Endothelial cell (in vitro differentiated cells): ENCODE measurements around the gene SLC31A1. TPM values are rescaled to one million over a fixed set of nuclear protein-coding genes. Genes with fewer than 3 reads are reported as not detected.

Source experiments
- DNase-seq: peaks from one replicate; pipeline ENCODE4 v3.0.0; 2021; ENCODE audit warnings: low spot score
- H3K27ac Mint-ChIP-seq: one replicate; pipeline ENCODE4 v1.8.0; 2021; ENCODE audit warnings: mixed read lengths, inconsistent platforms; ENCODE audit not compliant: unreplicated experiment
- H3K27me3 Mint-ChIP-seq: one replicate; pipeline ENCODE4 v1.8.0; 2021; ENCODE audit warnings: mild to moderate bottlenecking, moderate library complexity, mixed read lengths, inconsistent platforms; ENCODE audit not compliant: unreplicated experiment
- H3K36me3 Mint-ChIP-seq: one replicate; pipeline ENCODE4 v1.8.0; 2021; ENCODE audit warnings: mild to moderate bottlenecking, low read depth, mixed read lengths, inconsistent platforms; ENCODE audit not compliant: unreplicated experiment
- H3K4me1 Mint-ChIP-seq: one replicate; pipeline ENCODE4 v1.8.0; 2021; ENCODE audit warnings: mild to moderate bottlenecking, mixed read lengths, inconsistent platforms; ENCODE audit not compliant: unreplicated experiment
- H3K4me3 Mint-ChIP-seq: one replicate; pipeline ENCODE4 v1.8.0; 2021; ENCODE audit warnings: mild to moderate bottlenecking, mixed read lengths, inconsistent platforms; ENCODE audit not compliant: unreplicated experiment
- H3K9me3 Mint-ChIP-seq: one replicate; pipeline ENCODE4 v1.8.0; 2021; ENCODE audit warnings: mixed read lengths, inconsistent platforms; ENCODE audit not compliant: unreplicated experiment
- CTCF ChIP-seq: fragments of 200-600 bp; sonication (generic); IDR thresholded peaks from one replicate; pipeline ENCODE4 v1.5.0; 2021; ENCODE audit warnings: antibody characterized with exemption; ENCODE audit not compliant: unreplicated experiment
- total RNA-seq: library from RNA; stranded (reverse); fragmentation: NEBNext Ultra II Directional; extraction: Animal tissue kit (Norgen Biotek cat#: 25700); gene quantifications from one replicate; pipeline ENCODE4 v1.2.1, GENCODE V29; 2021; ENCODE audit not compliant: unreplicated experiment

Gene SLC31A1
- total RNA-seq, 1 donor from 2014 or later = 23.2 TPM

DNA sequence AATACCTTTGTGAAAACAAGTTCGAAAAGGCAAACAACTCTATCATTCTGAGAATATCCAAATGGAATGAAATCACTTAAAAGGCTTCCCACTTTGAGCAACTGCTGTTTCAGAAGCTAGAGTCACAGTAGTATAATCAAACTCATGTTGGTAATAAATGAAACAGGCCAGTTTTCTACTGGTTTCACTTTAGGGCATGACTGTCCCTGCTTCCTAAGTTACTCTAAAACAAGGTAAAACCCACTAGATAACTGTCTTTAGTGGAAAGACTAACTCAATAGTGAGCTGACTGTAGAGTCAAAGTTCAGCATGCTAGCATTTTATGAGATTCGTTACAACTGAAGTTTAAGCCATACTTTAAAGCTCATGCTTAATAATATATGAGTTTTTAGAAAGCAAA lies 48.0 kb downstream of the SLC31A1 start:
- DNase-seq = no peak
- no peak for TF ChIP-seq CTCF
- H3K4me3 Mint-ChIP-seq = no peak overlapping the region
- peaks cover 34% of the 10 kb centered on the region for H3K36me3 Mint-ChIP-seq
- H3K27me3 Mint-ChIP-seq = no peaks in the 10 kb centered on the region
- no peaks in the 10 kb centered on the region for H3K4me1 Mint-ChIP-seq
- H3K9me3 Mint-ChIP-seq = no peaks in the 10 kb centered on the region
- H3K27ac Mint-ChIP-seq = no peak overlapping the region

DNA sequence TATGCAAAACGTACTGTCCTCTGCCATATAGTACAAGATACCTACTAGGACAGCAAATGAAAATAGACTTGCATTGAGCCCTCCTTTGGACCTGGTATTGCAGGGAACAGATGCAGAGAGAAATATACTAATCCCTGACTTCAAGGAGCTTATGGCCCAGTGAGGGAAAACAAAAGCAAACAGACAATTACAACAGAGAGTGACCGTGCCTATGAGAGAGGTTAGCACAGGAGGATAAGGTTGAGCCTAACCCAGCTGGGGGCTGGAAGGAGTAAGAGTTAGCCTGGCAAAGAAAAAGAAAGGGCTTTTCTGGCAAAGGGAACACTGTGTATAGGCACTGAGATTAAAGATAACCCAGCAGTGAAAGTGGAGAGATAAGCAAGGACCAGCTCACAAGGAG lies 48.5 kb downstream of the SLC31A1 start:
- Mint-ChIP-seq H3K27ac (no peak overlapping the region), H3K9me3 (no peaks in the 10 kb centered on the region), H3K4me3 (no peak overlapping the region), H3K36me3 (peaks cover 32% of the 10 kb centered on the region), H3K27me3 (no peaks in the 10 kb centered on the region), H3K4me1 (no peaks in the 10 kb centered on the region)
- DNase-seq = no peak
- TF ChIP-seq CTCF = no peak

GRCh38 chr9:113274474-113275156 lies 53.3 kb downstream of the SLC31A1 start:
- DNase-seq = peak; percentile 60
- Mint-ChIP-seq H3K36me3 (peaks cover 24% of the 10 kb centered on the region), H3K27me3 (no peaks in the 10 kb centered on the region), H3K9me3 (no peaks in the 10 kb centered on the region), H3K27ac (no peak overlapping the region), H3K4me1 (no peaks in the 10 kb centered on the region), H3K4me3 (no peak overlapping the region)
- TF ChIP-seq CTCF = peak; percentile 86

DNA sequence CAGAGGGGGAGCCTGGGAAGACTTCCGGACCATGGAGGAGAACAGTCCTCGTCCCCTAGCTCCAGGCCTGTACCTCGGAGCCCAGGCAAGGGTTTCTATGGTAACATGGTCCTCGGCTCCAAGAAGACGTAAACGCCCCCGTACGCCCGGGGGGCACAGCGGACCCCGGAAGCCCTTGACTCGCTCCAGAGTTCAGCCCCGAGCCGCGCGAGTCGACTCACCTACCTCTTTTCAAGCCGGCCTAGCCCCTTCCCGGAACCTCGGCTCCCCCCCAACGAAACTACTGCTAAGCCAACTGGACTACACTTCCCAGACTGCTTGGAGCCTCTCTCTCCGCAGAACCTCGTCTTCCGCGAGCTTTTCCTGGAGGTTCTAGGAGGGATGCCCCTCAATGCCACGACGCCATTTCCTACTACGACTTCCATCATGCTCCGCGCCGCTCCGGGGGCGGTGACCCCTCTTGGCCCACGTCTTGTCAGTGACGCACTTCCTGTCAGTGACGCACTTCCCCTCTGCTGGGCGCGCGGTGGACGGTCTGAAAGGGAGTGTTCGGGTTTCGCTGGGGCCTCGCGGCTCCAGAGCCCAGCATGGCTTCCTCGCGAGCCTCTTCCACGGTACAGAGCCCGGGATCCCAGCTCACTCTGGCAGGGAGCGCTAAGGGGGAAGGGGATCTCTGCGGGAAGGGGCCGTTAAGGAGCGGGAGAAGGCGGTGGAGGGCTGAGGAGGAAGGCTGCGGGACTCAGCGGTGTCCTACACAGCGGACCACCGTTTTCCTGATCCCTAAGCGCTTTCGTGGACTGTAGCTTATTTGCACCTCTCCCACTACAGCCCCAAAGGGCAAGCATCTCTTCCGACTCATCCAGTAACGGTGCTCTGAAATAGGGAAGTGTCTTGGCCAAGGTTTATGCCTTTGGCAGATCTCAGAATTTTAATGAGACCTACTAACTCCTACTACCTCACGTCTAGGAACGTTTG lies 54.1 kb downstream of the SLC31A1 start, which contains the start of the genes CDC26 and PRPF4:
CDC26 (minus strand) TSS at position 416 of the 975 bp plus-strand sequence. CDS start 3,065 bp downstream, outside the sequence.
PRPF4 (plus strand) TSS at position 502 of the 975 bp plus-strand sequence; CDS start at position 588, 86 bp downstream.
- Mint-ChIP-seq H3K27ac (no peak within 1 kb of the TSS), H3K4me3 (no peak within 1 kb of the TSS), H3K9me3 (no peaks in the 10 kb centered on the region), H3K4me1 (no peaks in the 10 kb centered on the region), H3K36me3 (peaks cover 26% of the 10 kb centered on the region), H3K27me3 (no peaks in the 10 kb centered on the region)
- TF ChIP-seq CTCF = no peak
- DNase-seq = peak; percentile 94
